SK-N-SH (cell line): ENCODE data around the gene PLXNA4. TPM values are rescaled to one million over a fixed set of nuclear protein-coding genes. Genes with fewer than 3 reads are reported as not detected.

Source experiments
- CTCF ChIA-PET: fragments of 300-600, 350-600 bp; formaldehyde crosslinking; extraction: SDS; loops from one replicate; lab custom pipeline; 2021; lab: Yijun Ruan, JAX
- POLR2A ChIA-PET: fragments of 350-600 bp; sonication (Branson Sonifier 250); formaldehyde crosslinking; extraction: SDS; loops from one replicate; lab custom pipeline; 2020; ENCODE audit warnings: antibody characterized with exemption, inconsistent platforms; lab: Yijun Ruan, JAX
- DNase-seq: peaks from one replicate; pipeline ENCODE4 v3.0.0; 2012
- H2AFZ ChIP-seq: fragments of 200-600 bp; sonication (generic); 2 replicates; pipeline ENCODE4 v1.8.1; 2016; ENCODE audit warnings: antibody characterized with exemption, mild to moderate bottlenecking, low read depth
- H3F3A ChIP-seq: fragments of 200-600 bp; sonication (generic); replicated peaks from 2 replicates; pipeline ENCODE3; 2016; ENCODE audit warnings: antibody characterized with exemption, mild to moderate bottlenecking; ENCODE audit not compliant: insufficient read depth
- H3K27ac ChIP-seq, 2 experiments: fragments of 200-500 bp in 1 of 2; fragments of 200-600 bp in 1 of 2; sonication (Bioruptor generic) in 1 of 2; sonication (generic), shearing (Covaris generic) in 1 of 2; 2 replicates each; pipeline versions ENCODE4 v1.5.1 to v1.6.1; 2014 to 2016; ENCODE audit warnings: low read depth in 2 of 2, inconsistent platforms in 1 of 2, low read length in 1 of 2, mild to moderate bottlenecking in 1 of 2, mixed read lengths in 1 of 2
- H3K27me3 ChIP-seq: fragments of 200-600 bp; sonication (generic), shearing (Covaris generic); 2 replicates; pipeline ENCODE4 v1.6.1; 2016; ENCODE audit warnings: mixed run types; ENCODE audit not compliant: insufficient read depth
- H3K36me3 ChIP-seq, 2 experiments: fragments of 200-500 bp in 1 of 2; fragments of 200-600 bp in 1 of 2; sonication (Bioruptor generic) in 1 of 2; sonication (generic) in 1 of 2; replicated peaks in 1 of 2; 2 replicates each; pipeline versions ENCODE3 to v1.5.1; 2014 to 2016; ENCODE audit warnings: low read length in 1 of 2, mild to moderate bottlenecking in 1 of 2; ENCODE audit not compliant: insufficient read depth in 2 of 2, control insufficient read depth in 1 of 2
- H3K4me1 ChIP-seq, 2 experiments: fragments of 200-500 bp in 1 of 2; fragments of 200-600 bp in 1 of 2; sonication (Bioruptor generic) in 1 of 2; sonication (generic), shearing (Covaris generic) in 1 of 2; 2 replicates each; pipeline versions ENCODE4 v1.5.1 to v1.6.1; 2014 to 2016; ENCODE audit warnings: low read depth in 1 of 2, low read length in 1 of 2, mixed run types in 1 of 2; ENCODE audit not compliant: insufficient read depth in 2 of 2, control insufficient read depth in 1 of 2
- H3K4me2 ChIP-seq: fragments of 200-600 bp; sonication (generic), shearing (Covaris generic); 2 replicates; pipeline ENCODE4 v1.6.1; 2017; ENCODE audit warnings: mixed run types
- H3K4me3 ChIP-seq, 2 experiments: fragments of 200-500 bp in 1 of 2; fragments of 200-600 bp in 1 of 2; sonication (Bioruptor generic) in 1 of 2; sonication (generic), shearing (Covaris generic) in 1 of 2; 2 replicates each; pipeline versions ENCODE4 v1.5.1 to v1.8.1; 2014 to 2016; ENCODE audit warnings: low read depth in 2 of 2, inconsistent platforms in 1 of 2, low read length in 1 of 2, mild to moderate bottlenecking in 1 of 2, mixed read lengths in 1 of 2, moderate library complexity in 1 of 2
- H3K79me2 ChIP-seq: fragments of 200-600 bp; sonication (generic); 2 replicates; pipeline ENCODE4 v1.8.1; 2017; ENCODE audit warnings: mild to moderate bottlenecking; ENCODE audit not compliant: insufficient read depth
- H3K9ac ChIP-seq: fragments of 200-600 bp; sonication (generic); 2 replicates; pipeline ENCODE4 v1.6.1; 2017; ENCODE audit warnings: mixed run types
- H3K9me2 ChIP-seq: fragments of 200-600 bp; sonication (generic); 2 replicates; pipeline ENCODE4 v1.6.1; 2017; ENCODE audit warnings: mixed run types
- H3K9me3 ChIP-seq: fragments of 200-600 bp; sonication (generic); 2 replicates; pipeline ENCODE4 v1.6.1; 2017; ENCODE audit warnings: mixed run types, mild to moderate bottlenecking, moderate library complexity
- H4K20me1 ChIP-seq: fragments of 200-600 bp; sonication (generic); 2 replicates; pipeline ENCODE4 v1.6.1; 2017; ENCODE audit warnings: mild to moderate bottlenecking, mixed run types; ENCODE audit not compliant: insufficient read depth
- CHD2 ChIP-seq: fragments of 150-350 bp; IDR thresholded peaks from 2 replicates; pipeline ENCODE4 v1.6.1; 2018; ENCODE audit warnings: low read length; ENCODE audit not compliant: partially characterized antibody
- ELF1 ChIP-seq: IDR thresholded peaks from 2 replicates; pipeline ENCODE4 v1.4.0; 2012
- EP300 ChIP-seq, 2 experiments: IDR thresholded peaks; 2 replicates each; pipeline versions ENCODE4 v1.4.0 to v1.6.1; 2012; ENCODE audit warnings: borderline replicate concordance in 1 of 2, low read depth in 1 of 2, low read length in 1 of 2
- GATA2 ChIP-seq: sonication (generic); formaldehyde crosslinking; IDR thresholded peaks from 2 replicates; pipeline ENCODE4 v1.5.0; 2020; ENCODE audit warnings: mild to moderate bottlenecking, missing genetic modification reagents
- NFIC ChIP-seq: IDR thresholded peaks from 2 replicates; pipeline ENCODE4 v1.4.0; 2012; ENCODE audit warnings: borderline replicate concordance
- RCOR1 ChIP-seq: fragments of 150-350 bp; IDR thresholded peaks from 2 replicates; pipeline ENCODE4 v1.6.1; 2017; ENCODE audit warnings: antibody characterized with exemption, low read length
- RFX5 ChIP-seq: IDR thresholded peaks from 2 replicates; pipeline ENCODE4 v1.6.1; 2012; ENCODE audit warnings: mild to moderate bottlenecking, improper control_type of control experiment, low read length
- SIN3A ChIP-seq: IDR thresholded peaks from 2 replicates; pipeline ENCODE4 v1.6.1; 2012; ENCODE audit warnings: low read depth, mild to moderate bottlenecking, low read length, moderate library complexity, borderline replicate concordance
- SMC3 ChIP-seq: IDR thresholded peaks from 2 replicates; pipeline ENCODE4 v1.6.1; 2012; ENCODE audit warnings: low read depth, low read length, improper control_type of control experiment
- TAF1 ChIP-seq: IDR thresholded peaks from 2 replicates; pipeline ENCODE4 v1.6.1; 2012; ENCODE audit warnings: low read depth, mild to moderate bottlenecking, low read length, moderate library complexity, borderline replicate concordance
- TEAD4 ChIP-seq: IDR thresholded peaks from 2 replicates; pipeline ENCODE4 v1.4.0; 2012; ENCODE audit warnings: mild to moderate bottlenecking, borderline replicate concordance; ENCODE audit not compliant: insufficient read depth
- YY1 ChIP-seq: IDR thresholded peaks from 2 replicates; pipeline ENCODE4 v1.4.0; 2012; ENCODE audit warnings: low read depth, mild to moderate bottlenecking
- WGBS: methylation state at CpG from one replicate; pipeline ENCODE4 v1.1.6; 2017; ENCODE audit warnings: low lambda C conversion rate; 5-methylcytosine and 5-hydroxymethylcytosine counted together
- polyA plus RNA-seq, 3 experiments: library from polyadenylated mRNA; depleted of rRNA; stranded (reverse); fragments of >200 nt; gene quantifications; 2 replicates each; pipeline ENCODE4 v1.2.3, GENCODE V29; 2012
- TF ChIP-seq, protein P1 (sequence below): IDR thresholded peaks from 2 replicates; pipeline ENCODE4; 2012
- TF ChIP-seq, protein P2 (sequence below): fragments of 150-350 bp; IDR thresholded peaks from 2 replicates; pipeline ENCODE4 v1.6.1; 2017; ENCODE audit warnings: antibody characterized with exemption, low read length, low read depth, borderline replicate concordance
- TF ChIP-seq, protein P3 (sequence below): fragments of 150-350 bp; IDR thresholded peaks from 2 replicates; pipeline ENCODE4 v1.6.1; 2016; ENCODE audit warnings: mild to moderate bottlenecking, low read depth, low read length
- TF ChIP-seq, protein P4 (sequence below): IDR thresholded peaks from 2 replicates; pipeline ENCODE4 v1.4.0; 2012; ENCODE audit warnings: low read depth
- TF ChIP-seq, protein P5 (sequence below): IDR thresholded peaks from 2 replicates; pipeline ENCODE4 v1.6.1; 2012; ENCODE audit warnings: mild to moderate bottlenecking, low read depth, low read length, moderate library complexity
- TF ChIP-seq, protein P6 (sequence below): fragments of 200-600 bp; sonication (generic); IDR thresholded peaks from 2 replicates; pipeline ENCODE4 v1.6.1; 2017; ENCODE audit warnings: antibody characterized with exemption, mild to moderate bottlenecking, moderate library complexity

Gene PLXNA4
- polyA plus RNA-seq, 1 of the 3 experiments (the other 2 are of a cell fraction): 2.4 TPM

GRCh38 chr7:132443761-132444520, 132.3 kb downstream of the PLXNA4 start:
- no peak overlapping the region for H2AFZ ChIP-seq
- no peak overlapping the region for H3K4me3 ChIP-seq
- H3K9ac ChIP-seq: no peak overlapping the region
- H4K20me1 ChIP-seq: no peaks in the 10 kb centered on the region
- H3F3A ChIP-seq: no peaks in the 10 kb centered on the region
- H3K27ac ChIP-seq: no peak overlapping the region
- no peaks in the 10 kb centered on the region for H3K36me3 ChIP-seq
- no peaks in the 10 kb centered on the region for H3K79me2 ChIP-seq
- H3K4me1 ChIP-seq: peaks cover 0 to 6% of the 10 kb centered on the region in 2 experiments; a peak in 1 of 4 replicates
- H3K27me3 ChIP-seq: no peaks in the 10 kb centered on the region
- TF ChIP-seq, protein P1, sequence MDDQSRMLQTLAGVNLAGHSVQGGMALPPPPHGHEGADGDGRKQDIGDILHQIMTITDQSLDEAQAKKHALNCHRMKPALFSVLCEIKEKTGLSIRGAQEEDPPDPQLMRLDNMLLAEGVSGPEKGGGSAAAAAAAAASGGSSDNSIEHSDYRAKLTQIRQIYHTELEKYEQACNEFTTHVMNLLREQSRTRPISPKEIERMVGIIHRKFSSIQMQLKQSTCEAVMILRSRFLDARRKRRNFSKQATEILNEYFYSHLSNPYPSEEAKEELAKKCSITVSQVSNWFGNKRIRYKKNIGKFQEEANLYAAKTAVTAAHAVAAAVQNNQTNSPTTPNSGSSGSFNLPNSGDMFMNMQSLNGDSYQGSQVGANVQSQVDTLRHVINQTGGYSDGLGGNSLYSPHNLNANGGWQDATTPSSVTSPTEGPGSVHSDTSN: no peak
- TF ChIP-seq TAF1: no peak
- TF ChIP-seq, protein P2, sequence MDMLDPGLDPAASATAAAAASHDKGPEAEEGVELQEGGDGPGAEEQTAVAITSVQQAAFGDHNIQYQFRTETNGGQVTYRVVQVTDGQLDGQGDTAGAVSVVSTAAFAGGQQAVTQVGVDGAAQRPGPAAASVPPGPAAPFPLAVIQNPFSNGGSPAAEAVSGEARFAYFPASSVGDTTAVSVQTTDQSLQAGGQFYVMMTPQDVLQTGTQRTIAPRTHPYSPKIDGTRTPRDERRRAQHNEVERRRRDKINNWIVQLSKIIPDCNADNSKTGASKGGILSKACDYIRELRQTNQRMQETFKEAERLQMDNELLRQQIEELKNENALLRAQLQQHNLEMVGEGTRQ: no peak
- TF ChIP-seq CHD2: no peak
- TF ChIP-seq SMC3: no peak
- TF ChIP-seq ELF1: no peak
- TF ChIP-seq, protein P3, sequence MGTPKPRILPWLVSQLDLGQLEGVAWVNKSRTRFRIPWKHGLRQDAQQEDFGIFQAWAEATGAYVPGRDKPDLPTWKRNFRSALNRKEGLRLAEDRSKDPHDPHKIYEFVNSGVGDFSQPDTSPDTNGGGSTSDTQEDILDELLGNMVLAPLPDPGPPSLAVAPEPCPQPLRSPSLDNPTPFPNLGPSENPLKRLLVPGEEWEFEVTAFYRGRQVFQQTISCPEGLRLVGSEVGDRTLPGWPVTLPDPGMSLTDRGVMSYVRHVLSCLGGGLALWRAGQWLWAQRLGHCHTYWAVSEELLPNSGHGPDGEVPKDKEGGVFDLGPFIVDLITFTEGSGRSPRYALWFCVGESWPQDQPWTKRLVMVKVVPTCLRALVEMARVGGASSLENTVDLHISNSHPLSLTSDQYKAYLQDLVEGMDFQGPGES: no peak
- TF ChIP-seq, protein P4, sequence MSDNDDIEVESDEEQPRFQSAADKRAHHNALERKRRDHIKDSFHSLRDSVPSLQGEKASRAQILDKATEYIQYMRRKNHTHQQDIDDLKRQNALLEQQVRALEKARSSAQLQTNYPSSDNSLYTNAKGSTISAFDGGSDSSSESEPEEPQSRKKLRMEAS: no peak
- TF ChIP-seq GATA2: no peak
- no peak for TF ChIP-seq RCOR1
- TF ChIP-seq RFX5: no peak
- TF ChIP-seq, protein P5, sequence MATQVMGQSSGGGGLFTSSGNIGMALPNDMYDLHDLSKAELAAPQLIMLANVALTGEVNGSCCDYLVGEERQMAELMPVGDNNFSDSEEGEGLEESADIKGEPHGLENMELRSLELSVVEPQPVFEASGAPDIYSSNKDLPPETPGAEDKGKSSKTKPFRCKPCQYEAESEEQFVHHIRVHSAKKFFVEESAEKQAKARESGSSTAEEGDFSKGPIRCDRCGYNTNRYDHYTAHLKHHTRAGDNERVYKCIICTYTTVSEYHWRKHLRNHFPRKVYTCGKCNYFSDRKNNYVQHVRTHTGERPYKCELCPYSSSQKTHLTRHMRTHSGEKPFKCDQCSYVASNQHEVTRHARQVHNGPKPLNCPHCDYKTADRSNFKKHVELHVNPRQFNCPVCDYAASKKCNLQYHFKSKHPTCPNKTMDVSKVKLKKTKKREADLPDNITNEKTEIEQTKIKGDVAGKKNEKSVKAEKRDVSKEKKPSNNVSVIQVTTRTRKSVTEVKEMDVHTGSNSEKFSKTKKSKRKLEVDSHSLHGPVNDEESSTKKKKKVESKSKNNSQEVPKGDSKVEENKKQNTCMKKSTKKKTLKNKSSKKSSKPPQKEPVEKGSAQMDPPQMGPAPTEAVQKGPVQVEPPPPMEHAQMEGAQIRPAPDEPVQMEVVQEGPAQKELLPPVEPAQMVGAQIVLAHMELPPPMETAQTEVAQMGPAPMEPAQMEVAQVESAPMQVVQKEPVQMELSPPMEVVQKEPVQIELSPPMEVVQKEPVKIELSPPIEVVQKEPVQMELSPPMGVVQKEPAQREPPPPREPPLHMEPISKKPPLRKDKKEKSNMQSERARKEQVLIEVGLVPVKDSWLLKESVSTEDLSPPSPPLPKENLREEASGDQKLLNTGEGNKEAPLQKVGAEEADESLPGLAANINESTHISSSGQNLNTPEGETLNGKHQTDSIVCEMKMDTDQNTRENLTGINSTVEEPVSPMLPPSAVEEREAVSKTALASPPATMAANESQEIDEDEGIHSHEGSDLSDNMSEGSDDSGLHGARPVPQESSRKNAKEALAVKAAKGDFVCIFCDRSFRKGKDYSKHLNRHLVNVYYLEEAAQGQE: no peak
- TF ChIP-seq EP300 (IDR thresholded peaks at IDR 0.05; ENCODE audit: borderline replicate concordance in 1 of 2, low read depth in 1 of 2, low read length in 1 of 2): no peak
- TF ChIP-seq TEAD4: no peak
- TF ChIP-seq YY1: no peak
- TF ChIP-seq, protein P6, sequence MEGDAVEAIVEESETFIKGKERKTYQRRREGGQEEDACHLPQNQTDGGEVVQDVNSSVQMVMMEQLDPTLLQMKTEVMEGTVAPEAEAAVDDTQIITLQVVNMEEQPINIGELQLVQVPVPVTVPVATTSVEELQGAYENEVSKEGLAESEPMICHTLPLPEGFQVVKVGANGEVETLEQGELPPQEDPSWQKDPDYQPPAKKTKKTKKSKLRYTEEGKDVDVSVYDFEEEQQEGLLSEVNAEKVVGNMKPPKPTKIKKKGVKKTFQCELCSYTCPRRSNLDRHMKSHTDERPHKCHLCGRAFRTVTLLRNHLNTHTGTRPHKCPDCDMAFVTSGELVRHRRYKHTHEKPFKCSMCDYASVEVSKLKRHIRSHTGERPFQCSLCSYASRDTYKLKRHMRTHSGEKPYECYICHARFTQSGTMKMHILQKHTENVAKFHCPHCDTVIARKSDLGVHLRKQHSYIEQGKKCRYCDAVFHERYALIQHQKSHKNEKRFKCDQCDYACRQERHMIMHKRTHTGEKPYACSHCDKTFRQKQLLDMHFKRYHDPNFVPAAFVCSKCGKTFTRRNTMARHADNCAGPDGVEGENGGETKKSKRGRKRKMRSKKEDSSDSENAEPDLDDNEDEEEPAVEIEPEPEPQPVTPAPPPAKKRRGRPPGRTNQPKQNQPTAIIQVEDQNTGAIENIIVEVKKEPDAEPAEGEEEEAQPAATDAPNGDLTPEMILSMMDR: no peak
- no peak for TF ChIP-seq SIN3A
- TF ChIP-seq NFIC: no peak
- TF ChIP-seq, all 33 proteins: peak for 0
- no peaks in the 10 kb centered on the region for H3K9me3 ChIP-seq
- ChIA-PET CTCF (interaction anchor here (0.7 kb wide), 1 partner anchor 62 kb away, joined by 3 read pairs; no protein-coding TSS in a partner anchor), POLR2A (no interaction called here)
- H3K4me2 ChIP-seq: no peak overlapping the region
- WGBS: 73% methylated on average over 5 of the region's 5 CpGs
- DNase-seq: no peak
- no peaks in the 10 kb centered on the region for H3K9me2 ChIP-seq
